ENCODE results near the gene GARIN5B. TPM values are rescaled to one million over a fixed set of nuclear protein-coding genes. Genes with fewer than 3 reads are reported as not detected.

The GARIN5B gene
- total and polyA plus RNA-seq, 2 of the 4 experiments (the other 2 are of a cell fraction): not detected

- TF ChIP-seq ELK1 (IDR thresholded peaks at IDR 0.05; ENCODE audit: borderline replicate concordance, low read depth, low read length): no peak
Observed at GRCh38 chr19:55383279-55384130, 20.4 kb upstream of the GARIN5B start (continued).

GRCh38 chr19:55382522-55383054 lies 19.5 kb upstream of the GARIN5B start:
- no peak overlapping the region for H4K91ac ChIP-seq (ENCODE audit: insufficient read depth, low read depth, low read length)
- no peak overlapping the region; the same call in 1 of the 2 replicates for H3K23ac ChIP-seq (ENCODE audit: low read depth, low read length)
- no peak overlapping the region for H2BK120ac ChIP-seq (ENCODE audit: low read depth, low read length)
- no peak overlapping the region for H2BK20ac ChIP-seq (ENCODE audit: low read depth, low read length)
- H4K5ac ChIP-seq (ENCODE audit: low read depth, low read length): no peak overlapping the region
- no peak overlapping the region for H3K4me2 ChIP-seq (ENCODE audit: low read depth, low read length)
- in situ Hi-C loops (cut with MboI; ENCODE audit: low sequenced_read_pairs) (loop anchor here (10.0 kb wide), 1 partner anchor 88 kb away; no protein-coding TSS in a partner anchor), dilution Hi-C loops (cut with HindIII; ENCODE audit: low sequenced_read_pairs, unreplicated experiment) (no loop called here), intact Hi-C loops (cut with micrococcal nuclease) (no loop called here)
- no peak overlapping the region for H2BK15ac ChIP-seq (ENCODE audit: low read depth, low read length)
- H2AK9ac ChIP-seq (replicated peaks; ENCODE audit: low read depth, low read length, poor library complexity): no peak overlapping the region
- CTCF ChIA-PET: no interaction called here
- H3K9me3 ChIP-seq (ENCODE audit: control insufficient read depth, insufficient read depth, low read length): no peaks in the 10 kb centered on the region
- no peaks in the 10 kb centered on the region for H3K27me3 ChIP-seq (ENCODE audit: control insufficient read depth, insufficient read depth, low read length)
- H4K8ac ChIP-seq (ENCODE audit: low read depth in 2 of 2, low read length in 2 of 2): peak overlapping the region in 1 of 2 experiments; percentile 79; a peak in 1 of 4 replicates
- no peak overlapping the region for H3K14ac ChIP-seq (replicated peaks; ENCODE audit: low read depth, low read length)
- no TSS peak for BruUV-seq (replicated peaks)
- POLR2A ChIA-PET (ENCODE audit: unreplicated experiment): interaction anchor here (0.6 kb wide), 1 partner anchor 85 kb away, joined by 11 read pairs; no protein-coding TSS in a partner anchor
- no peak overlapping the region for H3K56ac ChIP-seq (ENCODE audit: extremely low read depth, insufficient read depth, low read length)
- H2AK5ac ChIP-seq (ENCODE audit: low read depth, low read length): peak overlapping the region; percentile 7; the same call in 1 of the 2 replicates
- no peak for ATAC-seq (ENCODE audit: low read depth)
- H3K27ac ChIP-seq (ENCODE audit: insufficient read depth, low read length): no peak overlapping the region
- no peak for DNase-seq
- no peak overlapping the region for H3K18ac ChIP-seq (ENCODE audit: low read depth, low read length)
- H4K20me1 ChIP-seq (ENCODE audit: insufficient read depth, low read length): peaks cover 19% of the 10 kb centered on the region
- peaks cover 14 to 22% of the 10 kb centered on the region in 2 experiments; a peak in 3 of 4 replicates for H3K79me1 ChIP-seq (ENCODE audit: low read depth in 1 of 2, low read length in 2 of 2)
- WGBS, 2 experiments (ENCODE audit: extremely low coverage in 2 of 2, insufficient read length in 1 of 2): no CpG with 5 or more reads among the region's 3 CpGs
- H3K4me3 ChIP-seq (ENCODE audit: insufficient read depth, low read depth, low read length): no peak overlapping the region
- 0 out of 2 replicates have a peak, but pooled peaks cover 4% of the 10 kb centered on the region for H3K9me1 ChIP-seq (ENCODE audit: insufficient read depth, low read length)
- H2AFZ ChIP-seq (replicated peaks; ENCODE audit: low read length, poor library complexity): no peak overlapping the region
- H3K4ac ChIP-seq (ENCODE audit: low read depth, low read length): no peak overlapping the region
- H3K4me1 ChIP-seq (ENCODE audit: control insufficient read depth, insufficient read depth, low read length): peaks cover 18% of the 10 kb centered on the region
- peaks cover 12% of the 10 kb centered on the region for H3K36me3 ChIP-seq (ENCODE audit: control insufficient read depth, insufficient read depth, low read length)
- H2BK5ac ChIP-seq (ENCODE audit: low read depth, low read length, poor library complexity, severe bottlenecking): no peak overlapping the region
- no peak overlapping the region for H3K9ac ChIP-seq (ENCODE audit: low read depth, low read length)
- TF ChIP-seq FOS (IDR thresholded peaks at IDR 0.05; ENCODE audit: low read depth, low read length) (no peak), NFE2L2 (IDR thresholded peaks at IDR 0.05; ENCODE audit: low read depth, low read length) (no peak), CTCF (conservative IDR thresholded peaks at IDR 0.05; ENCODE audit: low read depth, low read length) (no peak), MAFK (IDR thresholded peaks at IDR 0.05; ENCODE audit: low read depth, low read length) (no peak), MXI1 (IDR thresholded peaks at IDR 0.05; ENCODE audit: borderline replicate concordance, low read depth, low read length) (no peak), RAD21 (IDR thresholded peaks at IDR 0.05; ENCODE audit: low read length) (no peak), CEBPB (IDR thresholded peaks at IDR 0.05; ENCODE audit: low read depth, low read length) (no peak), BHLHE40 (IDR thresholded peaks at IDR 0.05; ENCODE audit: low read depth, low read length) (no peak), RCOR1 (IDR thresholded peaks at IDR 0.05; ENCODE audit: insufficient replicate concordance, low read length) (no peak), CHD1 (IDR thresholded peaks at IDR 0.05; ENCODE audit: low read depth, low read length) (no peak)
